Cardiac muscle cell (in vitro differentiated cells and primary cell): Measurements from ENCODE around the gene CASP8. TPM values are rescaled to one million over a fixed set of nuclear protein-coding genes. Genes with fewer than 3 reads are reported as not detected.

ENCODE experiments used
- DNase-seq, 2 donors: peaks; one replicate each; pipeline versions ENCODE4 v3.0.0 to v3.0.0-alpha.2; 2010 to 2017; ENCODE audit warnings: low read depth in 1 of 2, low spot score in 1 of 2
- H3K27ac ChIP-seq: fragments of 200-600 bp; sonication (generic); 2 replicates; pipeline ENCODE4 v1.5.1; 2016
- H3K27me3 ChIP-seq: fragments of 200-600 bp; sonication (generic); 2 replicates; pipeline ENCODE4 v1.6.0; 2016; ENCODE audit warnings: control low read depth
- H3K36me3 ChIP-seq: fragments of 200-600 bp; sonication (generic); 2 replicates; pipeline ENCODE4 v1.5.1; 2016; ENCODE audit warnings: control low read depth
- H3K4me1 ChIP-seq: fragments of 200-600 bp; sonication (generic); 2 replicates; pipeline ENCODE4 v1.8.1; 2017; ENCODE audit warnings: low read depth, mild to moderate bottlenecking, mixed run types
- H3K4me3 ChIP-seq: fragments of 200-600 bp; sonication (generic); 2 replicates; pipeline ENCODE4 v1.5.1; 2016; ENCODE audit warnings: mild to moderate bottlenecking
- H3K9me3 ChIP-seq: fragments of 200-600 bp; sonication (generic); 2 replicates; pipeline ENCODE4 v1.5.1; 2017; ENCODE audit warnings: low read depth, mild to moderate bottlenecking, control low read depth
- polyA plus RNA-seq: library from polyadenylated mRNA; unstranded; fragments of >200 nt; fragmentation: Nextera tagmentation; extraction: Ambion mirVana; gene quantifications from 2 replicates; pipeline ENCODE4 v1.2.1, GENCODE V29; 2016
- total RNA-seq: library from RNA; depleted of rRNA; stranded (reverse); fragments of >200 nt; gene quantifications from 2 replicates; pipeline ENCODE4 v1.2.3, GENCODE V29; 2016
- TF ChIP-seq, protein P1 (sequence below): IDR thresholded peaks from 2 replicates; pipeline ENCODE4 v1.5.1; 2012; ENCODE audit warnings: low read depth, mild to moderate bottlenecking, low read length

The CASP8 gene
- total and polyA plus RNA-seq, 2 experiments from 2014 or later: 0.13 to 0.18 TPM

DNA sequence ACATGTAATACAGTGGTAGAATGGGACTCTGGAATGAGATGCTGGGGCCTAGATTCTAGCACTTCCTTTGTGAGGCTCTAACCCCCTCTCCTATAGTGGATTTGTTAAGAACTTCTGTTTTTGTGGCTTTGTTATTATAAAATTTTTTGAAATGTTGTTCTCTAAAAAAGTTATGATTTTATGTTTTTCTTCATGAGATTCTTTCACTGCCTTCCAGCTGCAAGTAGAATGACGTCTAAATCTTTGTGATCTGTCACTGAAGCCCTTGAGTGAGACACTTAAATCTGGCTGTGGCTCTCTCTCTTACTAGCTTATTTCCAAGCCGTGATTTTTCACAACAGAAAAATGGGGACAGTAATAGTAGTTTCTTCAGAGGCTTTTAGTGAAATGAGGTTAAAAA lies 1.6 kb downstream of the CASP8 start:
- Histone ChIP-seq H3K36me3 (no peaks in the 10 kb centered on the region), H3K4me3 (no peak overlapping the region), H3K27ac (no peak overlapping the region), H3K4me1 (no peaks in the 10 kb centered on the region), H3K9me3 (no peaks in the 10 kb centered on the region), H3K27me3 (no peaks in the 10 kb centered on the region)
- TF ChIP-seq, protein P1, sequence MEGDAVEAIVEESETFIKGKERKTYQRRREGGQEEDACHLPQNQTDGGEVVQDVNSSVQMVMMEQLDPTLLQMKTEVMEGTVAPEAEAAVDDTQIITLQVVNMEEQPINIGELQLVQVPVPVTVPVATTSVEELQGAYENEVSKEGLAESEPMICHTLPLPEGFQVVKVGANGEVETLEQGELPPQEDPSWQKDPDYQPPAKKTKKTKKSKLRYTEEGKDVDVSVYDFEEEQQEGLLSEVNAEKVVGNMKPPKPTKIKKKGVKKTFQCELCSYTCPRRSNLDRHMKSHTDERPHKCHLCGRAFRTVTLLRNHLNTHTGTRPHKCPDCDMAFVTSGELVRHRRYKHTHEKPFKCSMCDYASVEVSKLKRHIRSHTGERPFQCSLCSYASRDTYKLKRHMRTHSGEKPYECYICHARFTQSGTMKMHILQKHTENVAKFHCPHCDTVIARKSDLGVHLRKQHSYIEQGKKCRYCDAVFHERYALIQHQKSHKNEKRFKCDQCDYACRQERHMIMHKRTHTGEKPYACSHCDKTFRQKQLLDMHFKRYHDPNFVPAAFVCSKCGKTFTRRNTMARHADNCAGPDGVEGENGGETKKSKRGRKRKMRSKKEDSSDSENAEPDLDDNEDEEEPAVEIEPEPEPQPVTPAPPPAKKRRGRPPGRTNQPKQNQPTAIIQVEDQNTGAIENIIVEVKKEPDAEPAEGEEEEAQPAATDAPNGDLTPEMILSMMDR: no peak
- DNase-seq: no peak

GRCh38 chr2:201262718-201263117 lies 2.4 kb downstream of the CASP8 start:
- no peaks in the 10 kb centered on the region for H3K27me3 ChIP-seq
- DNase-seq: no peak
- TF ChIP-seq, protein P1: no peak
- H3K27ac ChIP-seq: no peak overlapping the region
- H3K4me3 ChIP-seq: no peak overlapping the region
- H3K36me3 ChIP-seq: no peaks in the 10 kb centered on the region
- no peaks in the 10 kb centered on the region for H3K9me3 ChIP-seq
- H3K4me1 ChIP-seq: no peaks in the 10 kb centered on the region

DNA sequence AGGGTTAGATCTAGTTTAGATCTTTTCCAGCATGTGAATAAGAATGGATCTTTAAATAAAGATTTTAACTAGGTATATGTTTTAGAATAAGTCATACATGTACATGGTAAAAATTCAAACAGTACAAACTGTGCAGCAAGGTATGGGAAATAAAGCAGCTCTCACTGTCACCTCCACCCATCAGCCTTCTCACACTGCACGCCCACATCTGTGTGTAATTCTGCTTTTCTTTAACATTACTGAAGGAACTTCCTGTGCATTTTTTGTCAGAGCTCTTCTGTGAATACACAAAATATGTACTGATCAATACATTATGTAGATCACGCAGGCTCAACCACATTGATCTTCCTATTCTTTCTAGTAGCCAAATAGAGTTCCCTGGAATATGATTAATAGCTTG lies 3.4 kb downstream of the CASP8 start:
- no peaks in the 10 kb centered on the region for H3K4me1 ChIP-seq
- no peaks in the 10 kb centered on the region for H3K27me3 ChIP-seq
- no peak overlapping the region for H3K27ac ChIP-seq
- H3K9me3 ChIP-seq: no peaks in the 10 kb centered on the region
- TF ChIP-seq, protein P1: no peak
- no peak for DNase-seq
- no peaks in the 10 kb centered on the region for H3K36me3 ChIP-seq
- no peak overlapping the region for H3K4me3 ChIP-seq

- Histone ChIP-seq H3K27me3 (no peaks in the 10 kb centered on the region), H3K27ac (no peak overlapping the region), H3K36me3 (no peaks in the 10 kb centered on the region), H3K4me1 (no peaks in the 10 kb centered on the region), H3K4me3 (no peak overlapping the region), H3K9me3 (no peaks in the 10 kb centered on the region)
- TF ChIP-seq, protein P1: no peak
- no peak for DNase-seq
Observed at GRCh38 chr2:201264472-201265173, 4.3 kb downstream of the CASP8 start.

DNA sequence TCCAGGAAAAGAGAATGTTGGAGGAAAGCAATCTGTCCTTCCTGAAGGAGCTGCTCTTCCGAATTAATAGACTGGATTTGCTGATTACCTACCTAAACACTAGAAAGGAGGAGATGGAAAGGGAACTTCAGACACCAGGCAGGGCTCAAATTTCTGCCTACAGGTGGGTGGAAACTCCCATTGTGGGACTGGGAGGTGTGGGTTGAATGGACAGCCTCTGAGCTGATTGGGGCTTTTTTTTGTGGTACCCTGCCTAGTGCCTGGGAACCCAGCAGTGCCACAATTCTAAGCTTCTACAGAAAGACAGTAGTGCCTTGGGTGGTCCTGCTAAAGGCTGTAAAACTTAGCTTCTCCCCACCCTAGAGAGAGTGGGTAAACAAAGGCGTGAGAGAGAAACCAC lies 6.3 kb downstream of the CASP8 start:
- Histone ChIP-seq H3K4me3 (no peak overlapping the region), H3K36me3 (no peaks in the 10 kb centered on the region), H3K9me3 (no peaks in the 10 kb centered on the region), H3K27me3 (no peaks in the 10 kb centered on the region), H3K4me1 (no peaks in the 10 kb centered on the region), H3K27ac (no peak overlapping the region)
- no peak for DNase-seq
- TF ChIP-seq, protein P1: no peak
